Measurements from ENCODE around the gene ARRB2. TPM values are rescaled to one million over a fixed set of nuclear protein-coding genes. Genes with fewer than 3 reads are reported as not detected.

ARRB2 gene
- total and polyA plus RNA-seq, 2 of the 8 experiments (the other 6 are each of a cell fraction or from before 2014, with no cell fraction given), result 72.4 to 101 TPM

- Histone ChIP-seq H3K79me2 (ENCODE audit: control insufficient read depth in 1 of 2, insufficient read depth in 2 of 2, low read length in 2 of 2) (no peaks in the 10 kb centered on the region), H4K5ac (ENCODE audit: insufficient read length, low read depth, low read length) (no peak overlapping the region), H3K36me3 (ENCODE audit: control insufficient read depth in 2 of 4, insufficient read depth in 4 of 4, low read length in 3 of 4) (peaks cover 36 to 82% (median 76%) of the 10 kb centered on the region in 4 experiments), H3K79me1 (ENCODE audit: low read depth, low read length) (no peaks in the 10 kb centered on the region), H3K56ac (replicated peaks; ENCODE audit: insufficient read length, low read depth, low read length) (no peak overlapping the region), H2BK20ac (ENCODE audit: low read length) (no peak overlapping the region), H2BK5ac (ENCODE audit: low read depth, low read length) (no peak overlapping the region), H3K9ac (replicated peaks in 1 of 4; ENCODE audit: extremely low read depth in 1 of 4, low read depth in 3 of 4, low read length in 3 of 4) (no peak overlapping the region), H3K23me2 (ENCODE audit: low read depth, low read length) (no peaks in the 10 kb centered on the region), H3K27me3 (replicated peaks in 1 of 4; ENCODE audit: control insufficient read depth in 3 of 4, extremely low read depth in 1 of 4, insufficient read depth in 3 of 4, low read length in 3 of 4) (no peaks in the 10 kb centered on the region), H2BK12ac (ENCODE audit: low read depth, low read length) (no peak overlapping the region), H3K9me3 (ENCODE audit: insufficient read depth in 2 of 2, low read depth in 1 of 2, low read length in 1 of 2) (no peaks in the 10 kb centered on the region), H4K8ac (ENCODE audit: extremely low read depth, insufficient read depth, low read length) (no peak overlapping the region), H4K20me1 (replicated peaks in 1 of 2; ENCODE audit: control insufficient read depth in 1 of 2, insufficient read depth in 2 of 2, low read length in 2 of 2) (peaks cover 8 to 23% of the 10 kb centered on the region in 2 experiments), H3K4me3 (ENCODE audit: extremely low read depth in 1 of 4, insufficient read depth in 2 of 4, low read depth in 3 of 4, low read length in 4 of 4) (no peak overlapping the region), H2AFZ (ENCODE audit: low read length) (no peak overlapping the region), H4K91ac (replicated peaks; ENCODE audit: insufficient read length, low read length) (no peak overlapping the region), H3K23ac (ENCODE audit: insufficient read length) (no peak overlapping the region), H3K14ac (ENCODE audit: insufficient read length) (no peak overlapping the region), H3K4ac (replicated peaks; ENCODE audit: insufficient read length, low read depth, low read length) (no peak overlapping the region), H3K4me2 (ENCODE audit: insufficient read depth in 1 of 2, low read depth in 2 of 2, low read length in 2 of 2) (no peak overlapping the region), H3K27ac (ENCODE audit: low read depth, low read length) (no peak overlapping the region), H3K4me1 (replicated peaks in 1 of 4; ENCODE audit: control insufficient read depth in 3 of 4, insufficient read depth in 4 of 4, low read length in 3 of 4) (no peaks in the 10 kb centered on the region), H3K18ac (ENCODE audit: extremely low read depth, low read length) (no peak overlapping the region), H2BK15ac (ENCODE audit: low read length) (no peak overlapping the region), H2BK120ac (replicated peaks; ENCODE audit: low read depth, low read length) (no peak overlapping the region), H2AK5ac (ENCODE audit: low read depth, low read length) (no peak overlapping the region)
- CTCF ChIA-PET (ENCODE audit: partially characterized antibody), result interaction anchor here (0.9 to 1.3 kb wide), 3 partner anchors 108 to 110 kb away, joined by 3 to 4 read pairs (median 4); no protein-coding TSS in a partner anchor
- POLR2A ChIA-PET (ENCODE audit: partially characterized antibody), result interaction anchor here (1.1 to 2.1 kb wide), 3 partner anchors 10 to 29 kb away, joined by 3 to 4 read pairs (median 4); partner anchors contain the start of gene PELP1
- FAIRE-seq (no peak), DNase-seq (ENCODE audit: low read depth in 1 of 2, low spot score in 2 of 2) (no peak)
- WGBS, 2 experiments (ENCODE audit: extremely low coverage in 1 of 2, insufficient coverage in 1 of 2, insufficient read length in 1 of 2, insufficient replicate concordance in 2 of 2, low coverage in 1 of 2, low lambda C conversion rate in 2 of 2, missing lambda C conversion rate in 1 of 2), result 95% methylated on average over 8 of the region's 8 CpGs; no CpG with 5 or more reads in 1 of the 2 experiments
- TF ChIP-seq TAF7 (optimal IDR thresholded peaks at IDR 0.05; ENCODE audit: borderline replicate concordance, low read depth, low read length) (no peak), SP1 (IDR thresholded peaks at IDR 0.05; ENCODE audit: low read depth, low read length) (no peak), EGR1 (IDR thresholded peaks at IDR 0.05; ENCODE audit: borderline replicate concordance, low read depth, low read length) (no peak), CREB1 (IDR thresholded peaks at IDR 0.05) (no peak), GABPA (IDR thresholded peaks at IDR 0.05; ENCODE audit: borderline replicate concordance, insufficient read depth, low read length) (no peak), JUND (IDR thresholded peaks at IDR 0.05; ENCODE audit: low read length) (no peak), SP2 (IDR thresholded peaks at IDR 0.05; ENCODE audit: low read length) (no peak), HDAC6 (IDR thresholded peaks at IDR 0.05; ENCODE audit: low read depth, low read length) (no peak), RAD21 (IDR thresholded peaks at IDR 0.05 in 1 of 2, conservative IDR thresholded peaks at IDR 0.05 in 1 of 2; ENCODE audit: low read depth in 2 of 2, low read length in 2 of 2) (no peak), POU5F1 (IDR thresholded peaks at IDR 0.05; ENCODE audit: low read depth, low read length) (no peak), SIX5 (IDR thresholded peaks at IDR 0.05; ENCODE audit: low read depth, low read length) (no peak), RFX5 (IDR thresholded peaks at IDR 0.05; ENCODE audit: borderline replicate concordance, low read depth, low read length) (no peak), PHF8 (conservative IDR thresholded peaks at IDR 0.05; ENCODE audit: low read depth, low read length) (no peak), POLR2AphosphoS5 (IDR thresholded peaks at IDR 0.05; ENCODE audit: low read depth, low read length) (no peak)
These were observed 35.8 kb upstream of the ARRB2 start for GRCh38 chr17:4674685-4674998.

Measured in H1 (cell line).